B cell (primary cell): ENCODE data around the gene ZNF556. TPM values are rescaled to one million over a fixed set of nuclear protein-coding genes. Genes with fewer than 3 reads are reported as not detected.
A peak's percentile ranks its signal among the peaks of the same experiment; 100 is the strongest.

Source experiments
- ATAC-seq: fragments of 200-7000 bp; cut with Tn5 transposase; one replicate; pipeline ENCODE4 v1.10.0; 2021; ENCODE audit warnings: low read depth, mild to moderate bottlenecking, moderate number of reproducible peaks, moderate library complexity
- CTCF ChIA-PET: fragments of 350-600 bp; sonication (Branson Sonifier 250); formaldehyde crosslinking; loops from one replicate; lab custom pipeline; 2021; ENCODE audit warnings: antibody characterized with exemption, inconsistent platforms; lab: Charles Lee
- POLR2A ChIA-PET: fragments of 350-600 bp; sonication (Branson Sonifier 250); formaldehyde crosslinking; loops from one replicate; lab custom pipeline; 2021; ENCODE audit warnings: antibody characterized with exemption; lab: Charles Lee
- DNase-seq: peaks from one replicate; pipeline ENCODE4 v3.0.0; 2013
- H2AFZ ChIP-seq: 2 replicates; pipeline ENCODE4 v1.6.1; 2012; ENCODE audit warnings: mild to moderate bottlenecking, low read depth, low read length; ENCODE audit not compliant: insufficient read depth, poor library complexity, severe bottlenecking
- H3K27ac ChIP-seq, 2 donors: 1 replicate in 1 of 2; 2 replicates in 1 of 2; pipeline ENCODE4 v1.5.1; 2012 to 2013; ENCODE audit warnings: low read length in 2 of 2, mild to moderate bottlenecking in 2 of 2, moderate library complexity in 1 of 2
- H3K27me3 ChIP-seq, 4 experiments: fragments of 200-600 bp in 1 of 4; sonication (generic) in 1 of 4; replicated peaks in 1 of 4; 1 replicate in 2 of 4; 2 replicates in 2 of 4; pipeline versions ENCODE4 v1.6.1 to v1.7.0; 2013 to 2016; ENCODE audit warnings: low read length in 3 of 4, mild to moderate bottlenecking in 2 of 4, mixed read lengths in 1 of 4, moderate library complexity in 1 of 4; ENCODE audit not compliant: insufficient read depth in 4 of 4, control insufficient read depth in 3 of 4; ENCODE audit errors: control extremely low read depth in 1 of 4
- H3K36me3 ChIP-seq, 2 experiments: replicated peaks in 1 of 2; 1 replicate in 1 of 2; 2 replicates in 1 of 2; pipeline versions ENCODE4 v1.6.1 to v1.7.1; 2013; ENCODE audit warnings: low read length in 1 of 2; ENCODE audit not compliant: insufficient read depth in 2 of 2, control insufficient read depth in 1 of 2; ENCODE audit errors: control extremely low read depth in 1 of 2, extremely low read depth in 1 of 2
- H3K4me1 ChIP-seq, 2 donors: fragments of 200-600 bp in 1 of 2; sonication (generic) in 1 of 2; 1 replicate in 1 of 2; 2 replicates in 1 of 2; pipeline versions ENCODE4 v1.5.1 to v1.6.1; 2013 to 2017; ENCODE audit warnings: low read length in 2 of 2; ENCODE audit not compliant: control insufficient read depth in 2 of 2, insufficient read depth in 2 of 2
- H3K4me2 ChIP-seq: replicated peaks from 2 replicates; pipeline ENCODE3; 2012; ENCODE audit warnings: mild to moderate bottlenecking, low read depth, low read length; ENCODE audit not compliant: poor library complexity, severe bottlenecking
- H3K4me3 ChIP-seq, 5 experiments: fragments of 200-600 bp in 1 of 5; sonication (generic) in 1 of 5; 1 replicate in 3 of 5; 2 replicates in 2 of 5; pipeline versions ENCODE4 v1.5.1 to v1.7.0; 2011 to 2016; ENCODE audit warnings: low read length in 4 of 5, mild to moderate bottlenecking in 4 of 5, low read depth in 2 of 5, control low read depth in 1 of 5, moderate library complexity in 1 of 5; ENCODE audit not compliant: insufficient read depth in 1 of 5; ENCODE audit errors: control extremely low read depth in 1 of 5, extremely low read depth in 1 of 5
- H3K79me2 ChIP-seq: fragments of 200-600 bp; sonication (generic); one replicate; pipeline ENCODE4 v1.6.0; 2016; ENCODE audit warnings: low read length; ENCODE audit not compliant: control insufficient read depth, insufficient read depth
- H3K9ac ChIP-seq: fragments of 200-600 bp; sonication (generic); 2 replicates; pipeline ENCODE4 v1.6.1; 2017; ENCODE audit warnings: mild to moderate bottlenecking, low read length, moderate library complexity
- H3K9me3 ChIP-seq, 3 donors: one replicate each; pipeline versions ENCODE4 v1.6.1 to v1.7.1; 2013; ENCODE audit warnings: low read length in 2 of 3; ENCODE audit not compliant: control insufficient read depth in 2 of 3, insufficient read depth in 1 of 3; ENCODE audit errors: control extremely low read depth in 1 of 3
- H4K20me1 ChIP-seq: 2 replicates; pipeline ENCODE4 v1.6.0; 2012; ENCODE audit warnings: mild to moderate bottlenecking, low read length; ENCODE audit not compliant: insufficient read depth, control insufficient read depth, poor library complexity, severe bottlenecking
- H3K27ac Mint-ChIP-seq: one replicate; pipeline ENCODE4 v1.8.0; 2021; ENCODE audit warnings: mixed read lengths
- H3K27me3 Mint-ChIP-seq: one replicate; pipeline ENCODE4 v1.8.0; 2021; ENCODE audit warnings: mixed read lengths
- H3K4me1 Mint-ChIP-seq: one replicate; pipeline ENCODE4 v1.8.0; 2021; ENCODE audit warnings: mixed read lengths
- H3K4me3 Mint-ChIP-seq: one replicate; pipeline ENCODE4 v1.8.0; 2021; ENCODE audit warnings: mixed read lengths
- H3K9me3 Mint-ChIP-seq: one replicate; pipeline ENCODE4 v1.8.0; 2022; ENCODE audit warnings: mixed read lengths; ENCODE audit not compliant: insufficient read depth
- EZH2 ChIP-seq: IDR thresholded peaks from 2 replicates; pipeline ENCODE4 v1.6.1; 2012; ENCODE audit warnings: borderline replicate concordance, low read depth, mild to moderate bottlenecking, moderate library complexity, low read length; ENCODE audit not compliant: insufficient read depth, poor library complexity, severe bottlenecking
- WGBS: methylation state at CpG from one replicate; pipeline ENCODE4 v1.1.5; 2013; ENCODE audit warnings: missing lambda C conversion rate; ENCODE audit not compliant: insufficient coverage; 5-methylcytosine and 5-hydroxymethylcytosine counted together
- intact Hi-C: fragments of 100-400 bp; cut with micrococcal nuclease; formaldehyde crosslinking; loops from one replicate; pipeline ENCODE4 v1.10.0; 2022
- polyA plus RNA-seq: library from polyadenylated mRNA; depleted of rRNA; stranded (reverse); fragments of >200 nt; gene quantifications from 2 replicates; pipeline ENCODE4 v1.2.3, GENCODE V29; 2012
- total RNA-seq, 2 donors: library from RNA; stranded (reverse); fragments of 120-200 nt in 1 of 2; gene quantifications; 1 replicate in 1 of 2; 2 replicates in 1 of 2; pipeline versions ENCODE4 v1.2.3 to v1.2.4, GENCODE V29; 2013 to 2022
- TF ChIP-seq, protein P1 (sequence below): fragments of 200-600 bp; IDR thresholded peaks from one replicate; pipeline ENCODE4 v1.8.0; 2022; ENCODE audit warnings: antibody characterized with exemption, mild to moderate bottlenecking

Gene ZNF556
- total and polyA plus RNA-seq, 2 donors (not counting 1 experiment from before 2014, with no cell fraction given) = 0.13 TPM; not detected in 1

DNA sequence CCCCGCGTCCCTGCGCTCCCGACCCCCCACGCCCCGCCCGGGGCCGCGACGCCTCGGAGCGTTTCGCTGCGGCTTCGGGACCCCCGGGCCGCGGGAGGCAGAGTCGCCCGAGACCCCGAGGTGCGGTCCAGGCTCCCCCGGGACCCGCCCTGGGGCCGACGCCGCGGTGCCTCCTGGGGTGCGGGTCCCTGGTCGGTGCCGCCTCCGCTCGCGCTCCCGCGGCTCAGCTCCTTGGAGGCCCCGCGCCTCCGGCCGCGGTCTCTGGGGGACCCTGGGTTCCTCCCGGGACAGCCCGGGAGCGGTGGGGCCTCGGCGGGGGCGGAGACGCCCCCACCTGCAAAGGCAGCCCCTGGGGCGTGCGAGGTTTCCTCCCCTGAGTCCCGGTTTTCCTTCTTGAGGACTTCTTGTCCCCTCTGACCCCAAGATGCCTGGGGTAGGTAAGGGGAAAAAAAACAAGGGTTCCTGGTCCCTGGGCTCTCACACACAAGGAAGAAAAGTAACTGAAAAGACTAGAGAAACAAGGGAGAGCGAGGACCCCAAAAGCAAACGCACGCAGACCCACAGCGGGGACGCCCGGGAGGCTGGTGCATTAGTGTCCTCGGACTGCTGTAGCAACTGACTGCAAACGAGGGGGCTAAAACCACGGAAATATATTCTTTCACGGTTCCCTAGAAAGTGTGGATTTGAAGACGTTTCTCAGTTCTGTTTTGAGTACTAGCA is 25.1 kb upstream of the ZNF556 start:
- no peak for TF ChIP-seq EZH2
- TF ChIP-seq, protein P1, sequence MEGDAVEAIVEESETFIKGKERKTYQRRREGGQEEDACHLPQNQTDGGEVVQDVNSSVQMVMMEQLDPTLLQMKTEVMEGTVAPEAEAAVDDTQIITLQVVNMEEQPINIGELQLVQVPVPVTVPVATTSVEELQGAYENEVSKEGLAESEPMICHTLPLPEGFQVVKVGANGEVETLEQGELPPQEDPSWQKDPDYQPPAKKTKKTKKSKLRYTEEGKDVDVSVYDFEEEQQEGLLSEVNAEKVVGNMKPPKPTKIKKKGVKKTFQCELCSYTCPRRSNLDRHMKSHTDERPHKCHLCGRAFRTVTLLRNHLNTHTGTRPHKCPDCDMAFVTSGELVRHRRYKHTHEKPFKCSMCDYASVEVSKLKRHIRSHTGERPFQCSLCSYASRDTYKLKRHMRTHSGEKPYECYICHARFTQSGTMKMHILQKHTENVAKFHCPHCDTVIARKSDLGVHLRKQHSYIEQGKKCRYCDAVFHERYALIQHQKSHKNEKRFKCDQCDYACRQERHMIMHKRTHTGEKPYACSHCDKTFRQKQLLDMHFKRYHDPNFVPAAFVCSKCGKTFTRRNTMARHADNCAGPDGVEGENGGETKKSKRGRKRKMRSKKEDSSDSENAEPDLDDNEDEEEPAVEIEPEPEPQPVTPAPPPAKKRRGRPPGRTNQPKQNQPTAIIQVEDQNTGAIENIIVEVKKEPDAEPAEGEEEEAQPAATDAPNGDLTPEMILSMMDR = no peak
- Mint-ChIP-seq H3K27me3 (no peaks in the 10 kb centered on the region), H3K9me3 (peaks cover 3% of the 10 kb centered on the region), H3K27ac (peak overlapping the region; percentile 79), H3K4me3 (peak overlapping the region; percentile 81), H3K4me1 (peaks cover 26% of the 10 kb centered on the region)
- peak; percentile 38 for DNase-seq
- peaks cover 0 to 28% (median 2%) of the 10 kb centered on the region in 3 donors for H3K9me3 ChIP-seq
- WGBS = 3% methylated on average over 57 of the region's 62 CpGs
- H3K9ac ChIP-seq = peak overlapping the region; percentile 80
- peak overlapping the region in 1 of 2 donors; percentile 86 for H3K27ac ChIP-seq
- ATAC-seq = no peak
- peaks cover 34% of the 10 kb centered on the region for H3K79me2 ChIP-seq
- peaks cover 0 to 3% of the 10 kb centered on the region in 2 experiments for H3K36me3 ChIP-seq
- H3K27me3 ChIP-seq = no peaks in the 10 kb centered on the region
- intact Hi-C loops = loop anchor here (1.0 to 5.0 kb wide), 6 partner anchors 23 to 193 kb away; partner anchors contain the start of genes SGTA, ZNF554 and ZNF57
- H3K4me2 ChIP-seq = peak overlapping the region; percentile 96
- peak overlapping the region; percentile 78 for H2AFZ ChIP-seq
- peaks cover 12 to 15% of the 10 kb centered on the region in 2 donors for H3K4me1 ChIP-seq
- CTCF ChIA-PET = interaction anchor here (0.7 to 1.6 kb wide), 5 partner anchors 13 to 322 kb away, joined by 3 to 6 read pairs (median 3); partner anchors contain the start of genes ZNF554 and ZNF57
- POLR2A ChIA-PET = interaction anchor here (0.6 to 1.0 kb wide), 5 partner anchors 23 to 194 kb away, joined by 3 to 5 read pairs (median 3); partner anchors contain the start of gene ZNF554
- H4K20me1 ChIP-seq = no peaks in the 10 kb centered on the region
- H3K4me3 ChIP-seq = peak overlapping the region; percentile 3 to 77 (median 73)

DNA sequence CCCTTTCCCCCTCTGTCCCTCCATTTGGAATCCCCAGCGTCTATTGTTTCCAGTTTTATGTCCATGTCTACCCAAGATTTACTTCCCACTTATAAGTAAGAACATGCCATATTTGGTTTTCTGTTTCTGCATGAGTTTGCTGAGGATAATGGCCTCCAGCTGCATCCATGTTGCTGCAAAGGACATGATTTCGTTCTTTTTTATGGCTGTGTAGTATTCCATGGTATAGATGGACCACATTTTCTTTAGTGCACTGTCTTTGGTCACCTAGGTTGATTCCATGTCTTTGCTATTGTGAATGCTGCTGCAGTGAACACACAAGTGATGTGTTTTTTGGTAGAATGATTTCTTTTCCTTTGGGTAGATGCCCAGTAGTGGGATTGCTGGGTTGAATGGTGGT is 22.0 kb upstream of the ZNF556 start:
- H3K27ac Mint-ChIP-seq = no peak overlapping the region
- no peak overlapping the region for H2AFZ ChIP-seq
- ChIA-PET POLR2A (no interaction called here), CTCF (no interaction called here)
- H3K9ac ChIP-seq = no peak overlapping the region
- no peak overlapping the region for H3K4me3 ChIP-seq
- no peak overlapping the region for H3K27ac ChIP-seq
- TF ChIP-seq, protein P1 = no peak
- ATAC-seq = no peak
- no peaks in the 10 kb centered on the region for H3K9me3 Mint-ChIP-seq
- DNase-seq = no peak
- H3K79me2 ChIP-seq = peaks cover 47% of the 10 kb centered on the region
- intact Hi-C loops = no loop called here
- no peaks in the 10 kb centered on the region for H3K27me3 ChIP-seq
- no peaks in the 10 kb centered on the region for H3K27me3 Mint-ChIP-seq
- H3K4me3 Mint-ChIP-seq = no peak overlapping the region
- no peak overlapping the region for H3K4me2 ChIP-seq
- H3K36me3 ChIP-seq = peaks cover 0 to 3% of the 10 kb centered on the region in 2 experiments
- peaks cover 4 to 16% (median 4%) of the 10 kb centered on the region in 3 donors for H3K9me3 ChIP-seq
- H3K4me1 ChIP-seq = peaks cover 12 to 17% of the 10 kb centered on the region in 2 donors
- no peaks in the 10 kb centered on the region for H4K20me1 ChIP-seq
- WGBS = 100% methylated on average over 1 of the region's 2 CpGs
- H3K4me1 Mint-ChIP-seq = peaks cover 28% of the 10 kb centered on the region
